ENCODE results near the gene PAK6.

PAK6 gene

GRCh38 chr15:40249477-40250303 is 10.8 kb downstream of the PAK6 start:
- H3K27me3 ChIP-seq (ENCODE audit: control insufficient read depth, low read length), result peaks cover 40% of the 10 kb centered on the region
- no peak overlapping the region for H3K4me3 ChIP-seq (ENCODE audit: low read length)
- H3K36me3 ChIP-seq (ENCODE audit: control insufficient read depth, low read length), result no peaks in the 10 kb centered on the region
- no peaks in the 10 kb centered on the region for H3K4me1 ChIP-seq (ENCODE audit: control insufficient read depth, low read length)
- H4K20me1 ChIP-seq (ENCODE audit: control insufficient read depth, insufficient read depth, low read depth, low read length), result no peaks in the 10 kb centered on the region
- no peak for TF ChIP-seq EZH2phosphoT487 (IDR thresholded peaks at IDR 0.05; ENCODE audit: borderline replicate concordance, low read length)
- no peak for TF ChIP-seq CTCF (IDR thresholded peaks at IDR 0.05; ENCODE audit: low read depth, low read length, poor library complexity, severe bottlenecking)
- no peaks in the 10 kb centered on the region for H3F3A ChIP-seq (ENCODE audit: control insufficient read depth, insufficient read depth)
- H3K27ac ChIP-seq (ENCODE audit: low read depth, low read length), result no peak overlapping the region
- H3K9me3 ChIP-seq (ENCODE audit: control insufficient read depth, insufficient read depth, low read length), result no peaks in the 10 kb centered on the region
- no peaks in the 10 kb centered on the region for H3K9me2 ChIP-seq (replicated peaks; ENCODE audit: control insufficient read depth, low read length)
- H3K4me2 ChIP-seq (ENCODE audit: low read length), result no peak overlapping the region
- H3K79me2 ChIP-seq (ENCODE audit: control insufficient read depth, low read length), result no peaks in the 10 kb centered on the region

- Histone ChIP-seq H3K9me3 (ENCODE audit: control insufficient read depth, insufficient read depth, low read length) (no peaks in the 10 kb centered on the region), H3K4me2 (ENCODE audit: low read length) (no peak overlapping the region), H4K20me1 (ENCODE audit: control insufficient read depth, insufficient read depth, low read depth, low read length) (no peaks in the 10 kb centered on the region), H3F3A (ENCODE audit: control insufficient read depth, insufficient read depth) (no peaks in the 10 kb centered on the region), H3K36me3 (ENCODE audit: control insufficient read depth, low read length) (no peaks in the 10 kb centered on the region), H3K27ac (ENCODE audit: low read depth, low read length) (no peak overlapping the region), H3K27me3 (ENCODE audit: control insufficient read depth, low read length) (peaks cover 43% of the 10 kb centered on the region), H3K4me3 (ENCODE audit: low read length) (no peak overlapping the region), H3K9me2 (replicated peaks; ENCODE audit: control insufficient read depth, low read length) (no peaks in the 10 kb centered on the region), H3K4me1 (ENCODE audit: control insufficient read depth, low read length) (no peaks in the 10 kb centered on the region), H3K79me2 (ENCODE audit: control insufficient read depth, low read length) (no peaks in the 10 kb centered on the region)
- TF ChIP-seq EZH2phosphoT487 (IDR thresholded peaks at IDR 0.05; ENCODE audit: borderline replicate concordance, low read length), result no peak
- TF ChIP-seq CTCF (IDR thresholded peaks at IDR 0.05; ENCODE audit: low read depth, low read length, poor library complexity, severe bottlenecking), result no peak
Observed at GRCh38 chr15:40250304-40250656, 11.4 kb downstream of the PAK6 start.

DNA sequence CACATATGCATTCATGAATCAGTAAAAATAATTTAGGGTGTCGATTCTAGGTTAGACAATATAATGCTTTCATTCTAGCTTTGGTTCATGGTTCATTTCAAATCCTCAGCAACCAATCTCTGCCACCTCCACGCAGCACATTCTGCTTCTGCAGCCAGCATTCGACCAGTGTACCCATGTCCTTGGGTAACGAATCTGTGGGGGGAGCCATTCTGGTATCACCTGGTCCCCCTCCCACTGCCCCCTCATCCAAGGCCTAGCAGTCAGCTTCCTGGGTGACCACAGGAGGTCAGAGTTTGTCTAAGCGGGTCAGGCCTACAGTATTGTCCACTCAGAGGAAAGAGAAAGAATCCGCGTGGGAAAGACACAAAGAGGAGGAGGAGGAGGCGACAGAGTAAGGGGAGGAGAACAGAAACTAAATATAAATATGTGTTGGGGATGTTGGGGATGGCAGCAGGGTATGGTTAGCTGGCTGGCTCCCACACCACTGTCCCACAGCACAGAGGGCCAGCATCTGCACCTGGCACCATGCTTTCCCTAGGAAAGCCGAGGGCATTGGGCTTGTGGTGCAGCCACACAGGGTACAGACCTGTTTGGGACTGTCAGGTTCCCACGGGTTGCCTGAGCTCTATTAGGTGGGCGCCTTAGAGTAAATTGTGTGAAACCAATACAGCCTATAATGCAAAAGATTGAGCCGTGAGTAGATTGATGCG is 12.1 kb downstream of the PAK6 start:
- H3K9me2 ChIP-seq (replicated peaks; ENCODE audit: control insufficient read depth, low read length), result no peaks in the 10 kb centered on the region

More for the DNA sequence above, 12.1 kb downstream of the PAK6 start:
- Histone ChIP-seq H4K20me1 (ENCODE audit: control insufficient read depth, insufficient read depth, low read depth, low read length) (no peaks in the 10 kb centered on the region), H3K79me2 (ENCODE audit: control insufficient read depth, low read length) (no peaks in the 10 kb centered on the region), H3K27me3 (ENCODE audit: control insufficient read depth, low read length) (peaks cover 43% of the 10 kb centered on the region), H3K4me2 (ENCODE audit: low read length) (no peak overlapping the region), H3K9me3 (ENCODE audit: control insufficient read depth, insufficient read depth, low read length) (no peaks in the 10 kb centered on the region), H3F3A (ENCODE audit: control insufficient read depth, insufficient read depth) (no peaks in the 10 kb centered on the region), H3K27ac (ENCODE audit: low read depth, low read length) (no peak overlapping the region), H3K4me1 (ENCODE audit: control insufficient read depth, low read length) (no peaks in the 10 kb centered on the region), H3K36me3 (ENCODE audit: control insufficient read depth, low read length) (no peaks in the 10 kb centered on the region), H3K4me3 (ENCODE audit: low read length) (no peak overlapping the region)
- TF ChIP-seq CTCF (IDR thresholded peaks at IDR 0.05; ENCODE audit: low read depth, low read length, poor library complexity, severe bottlenecking), result no peak
- no peak for TF ChIP-seq EZH2phosphoT487 (IDR thresholded peaks at IDR 0.05; ENCODE audit: borderline replicate concordance, low read length)
